ENCODE results near the gene ATP2B3.

The ATP2B3 gene

DNA sequence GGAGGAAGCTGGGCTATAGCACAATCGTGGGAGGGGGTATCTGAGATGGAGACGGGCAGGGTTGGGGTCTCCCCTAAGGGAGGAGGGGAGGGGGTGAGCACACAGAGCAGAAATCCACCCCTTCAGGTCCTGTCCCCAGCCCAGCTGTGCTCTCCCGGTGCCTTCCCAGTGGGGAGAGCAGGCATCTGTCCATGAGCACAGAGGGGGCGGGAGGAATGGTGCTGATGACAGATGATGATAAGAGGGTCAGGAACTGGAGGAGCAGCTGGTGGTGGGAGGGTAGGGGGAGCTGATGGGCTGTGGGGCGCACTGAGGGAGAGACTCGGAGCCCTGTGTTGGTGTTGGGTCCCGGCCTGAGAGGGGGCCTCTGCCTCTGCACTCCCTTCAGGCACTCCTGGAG lies 8.6 kb downstream of the ATP2B3 start:
- Mint-ChIP-seq H3K4me1 (ENCODE audit: low read depth) (no peaks in the 10 kb centered on the region), H3K36me3 (ENCODE audit: low read depth) (no peaks in the 10 kb centered on the region), H3K4me3 (no peak overlapping the region), H3K9me3 (no peaks in the 10 kb centered on the region), H3K27ac (no peak overlapping the region), H3K27me3 (peaks cover 62% of the 10 kb centered on the region)
- no peak for DNase-seq

- no peaks in the 10 kb centered on the region for H3K4me1 Mint-ChIP-seq (ENCODE audit: low read depth)
- H3K36me3 Mint-ChIP-seq (ENCODE audit: low read depth), result no peaks in the 10 kb centered on the region
- peaks cover 60% of the 10 kb centered on the region for H3K27me3 Mint-ChIP-seq
- H3K4me3 Mint-ChIP-seq, result no peak overlapping the region
- no peaks in the 10 kb centered on the region for H3K9me3 Mint-ChIP-seq
- no peak for DNase-seq
- no peak overlapping the region for H3K27ac Mint-ChIP-seq
Measured at GRCh38 chrX:153526801-153527200, 9.4 kb downstream of the ATP2B3 start.

- no peak for DNase-seq
- no peaks in the 10 kb centered on the region for H3K9me3 Mint-ChIP-seq
- H3K4me3 Mint-ChIP-seq, result no peak overlapping the region
- H3K27me3 Mint-ChIP-seq, result peaks cover 56% of the 10 kb centered on the region
- no peaks in the 10 kb centered on the region for H3K4me1 Mint-ChIP-seq (ENCODE audit: low read depth)
- H3K27ac Mint-ChIP-seq, result no peak overlapping the region
- H3K36me3 Mint-ChIP-seq (ENCODE audit: low read depth), result no peaks in the 10 kb centered on the region
Measured at GRCh38 chrX:153527208-153527607, 9.8 kb downstream of the ATP2B3 start.

- no peak for DNase-seq
- no peaks in the 10 kb centered on the region for H3K9me3 Mint-ChIP-seq
- H3K27ac Mint-ChIP-seq, result no peak overlapping the region
- H3K27me3 Mint-ChIP-seq, result peaks cover 43% of the 10 kb centered on the region
- no peaks in the 10 kb centered on the region for H3K4me1 Mint-ChIP-seq (ENCODE audit: low read depth)
- H3K4me3 Mint-ChIP-seq, result no peak overlapping the region
- no peaks in the 10 kb centered on the region for H3K36me3 Mint-ChIP-seq (ENCODE audit: low read depth)
Measured at GRCh38 chrX:153530411-153531129, 13.1 kb downstream of the ATP2B3 start.

DNA sequence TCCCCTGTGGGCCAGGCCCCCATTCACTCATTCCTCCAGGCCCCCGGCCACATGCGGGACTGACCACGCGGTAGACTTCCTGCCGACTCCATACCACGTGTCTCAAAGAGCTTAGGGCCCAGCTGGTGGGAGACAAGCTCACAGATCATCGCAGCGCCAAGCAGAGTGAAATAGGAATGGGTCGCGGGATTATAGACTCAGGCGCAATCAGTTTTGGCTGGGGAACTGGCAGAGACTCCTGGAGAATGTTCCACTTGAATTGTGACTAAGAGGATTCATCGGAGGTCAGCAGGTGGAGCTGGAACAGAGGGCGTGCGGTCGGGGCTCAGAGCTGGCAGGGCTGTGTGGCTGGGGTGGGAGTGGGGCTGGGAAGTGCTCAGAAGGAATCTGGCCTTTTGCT lies 15.6 kb downstream of the ATP2B3 start:
- H3K4me1 Mint-ChIP-seq (ENCODE audit: low read depth), result no peaks in the 10 kb centered on the region
- H3K27ac Mint-ChIP-seq, result no peak overlapping the region
- H3K9me3 Mint-ChIP-seq, result no peaks in the 10 kb centered on the region
- H3K36me3 Mint-ChIP-seq (ENCODE audit: low read depth), result no peaks in the 10 kb centered on the region
- peaks cover 27% of the 10 kb centered on the region for H3K27me3 Mint-ChIP-seq
- H3K4me3 Mint-ChIP-seq, result no peak overlapping the region
- DNase-seq, result no peak

GRCh38 chrX:153537080-153537479 lies 19.6 kb downstream of the ATP2B3 start:
- H3K27me3 Mint-ChIP-seq, result peaks cover 25% of the 10 kb centered on the region
- H3K9me3 Mint-ChIP-seq, result no peaks in the 10 kb centered on the region
- H3K27ac Mint-ChIP-seq, result no peak overlapping the region
- no peaks in the 10 kb centered on the region for H3K36me3 Mint-ChIP-seq (ENCODE audit: low read depth)
- no peak for DNase-seq
- no peak overlapping the region for H3K4me3 Mint-ChIP-seq
- H3K4me1 Mint-ChIP-seq (ENCODE audit: low read depth), result no peaks in the 10 kb centered on the region

DNA sequence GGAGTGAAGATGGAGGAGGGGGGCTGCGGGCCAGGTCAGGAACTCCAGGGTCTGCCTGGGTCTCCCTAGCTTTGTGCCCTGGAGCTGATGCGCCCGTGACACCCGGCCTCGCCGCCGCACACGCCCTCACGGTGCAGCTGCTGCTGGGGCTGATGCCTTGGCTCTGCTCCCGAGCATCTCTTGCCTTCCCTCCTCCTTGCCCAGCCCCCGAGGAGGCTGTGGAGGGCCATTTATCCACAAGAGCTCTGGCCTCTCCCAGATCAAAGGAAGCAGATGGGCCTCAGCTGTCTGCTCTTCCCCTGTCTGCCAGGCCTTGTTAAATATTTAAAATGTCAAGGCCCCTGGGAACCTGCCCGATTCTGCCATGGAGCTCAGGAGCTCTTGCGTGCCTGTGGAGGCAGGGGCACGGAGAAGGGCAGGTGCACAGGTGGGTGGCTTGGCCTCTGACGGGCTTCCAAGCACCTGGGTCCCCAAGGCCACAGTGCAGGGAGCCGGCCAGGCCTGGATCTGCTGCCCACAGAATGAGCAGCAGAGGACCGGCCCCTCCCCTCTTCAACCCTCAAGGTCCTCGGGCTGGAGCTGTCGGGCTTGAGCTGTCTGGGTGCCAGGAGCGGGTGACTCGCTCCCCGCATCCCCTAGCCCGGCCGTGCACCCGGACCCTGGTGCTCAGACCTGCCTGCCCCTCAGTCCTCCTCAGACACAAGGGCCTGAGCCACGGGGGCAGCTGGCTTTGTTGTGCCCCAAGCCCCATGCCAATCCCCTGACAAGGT lies 20.3 kb downstream of the ATP2B3 start:
- H3K27ac Mint-ChIP-seq, result no peak overlapping the region
- DNase-seq, result no peak
- no peak overlapping the region for H3K4me3 Mint-ChIP-seq
- no peaks in the 10 kb centered on the region for H3K9me3 Mint-ChIP-seq
- no peaks in the 10 kb centered on the region for H3K36me3 Mint-ChIP-seq (ENCODE audit: low read depth)
- H3K27me3 Mint-ChIP-seq, result peaks cover 25% of the 10 kb centered on the region
- H3K4me1 Mint-ChIP-seq (ENCODE audit: low read depth), result no peaks in the 10 kb centered on the region

DNA sequence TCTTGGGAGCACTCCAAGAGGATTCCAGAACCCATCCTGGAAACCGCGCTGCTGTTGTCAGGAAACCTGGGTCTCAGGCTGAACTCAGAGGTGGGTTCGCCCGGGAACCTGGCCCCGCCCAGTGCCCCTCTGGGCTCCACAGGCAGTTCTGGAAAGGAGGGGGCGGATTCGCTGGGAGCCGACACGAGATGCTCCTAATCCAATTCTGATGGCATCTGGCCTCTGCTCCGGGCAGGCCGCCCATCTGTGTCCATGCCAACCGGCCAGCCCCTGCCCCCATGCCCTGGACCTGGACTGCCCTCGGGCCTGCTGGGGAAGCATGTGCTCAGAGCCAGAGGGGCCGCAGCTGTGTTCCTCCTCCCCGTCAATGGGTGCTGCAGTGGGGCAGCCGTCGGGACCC lies 21.0 kb downstream of the ATP2B3 start:
- H3K9me3 Mint-ChIP-seq, result no peaks in the 10 kb centered on the region
- H3K27me3 Mint-ChIP-seq, result peaks cover 25% of the 10 kb centered on the region
- no peaks in the 10 kb centered on the region for H3K36me3 Mint-ChIP-seq (ENCODE audit: low read depth)
- no peak overlapping the region for H3K27ac Mint-ChIP-seq
- H3K4me1 Mint-ChIP-seq (ENCODE audit: low read depth), result no peaks in the 10 kb centered on the region
- no peak overlapping the region for H3K4me3 Mint-ChIP-seq
- DNase-seq, result no peak

GRCh38 chrX:153539171-153539978 lies 21.9 kb downstream of the ATP2B3 start:
- no peaks in the 10 kb centered on the region for H3K9me3 Mint-ChIP-seq
- H3K4me3 Mint-ChIP-seq, result no peak overlapping the region
- DNase-seq, result peak; percentile 77
- H3K36me3 Mint-ChIP-seq (ENCODE audit: low read depth), result no peaks in the 10 kb centered on the region
- H3K4me1 Mint-ChIP-seq (ENCODE audit: low read depth), result no peaks in the 10 kb centered on the region
- H3K27me3 Mint-ChIP-seq, result peaks cover 23% of the 10 kb centered on the region
- no peak overlapping the region for H3K27ac Mint-ChIP-seq

- H3K4me3 Mint-ChIP-seq, result no peak overlapping the region
- no peaks in the 10 kb centered on the region for H3K4me1 Mint-ChIP-seq (ENCODE audit: low read depth)
- no peak overlapping the region for H3K27ac Mint-ChIP-seq
- DNase-seq, result no peak
- no peaks in the 10 kb centered on the region for H3K9me3 Mint-ChIP-seq
- no peaks in the 10 kb centered on the region for H3K36me3 Mint-ChIP-seq (ENCODE audit: low read depth)
- peaks cover 24% of the 10 kb centered on the region for H3K27me3 Mint-ChIP-seq
Measured at GRCh38 chrX:153539979-153540358, 22.5 kb downstream of the ATP2B3 start.

DNA sequence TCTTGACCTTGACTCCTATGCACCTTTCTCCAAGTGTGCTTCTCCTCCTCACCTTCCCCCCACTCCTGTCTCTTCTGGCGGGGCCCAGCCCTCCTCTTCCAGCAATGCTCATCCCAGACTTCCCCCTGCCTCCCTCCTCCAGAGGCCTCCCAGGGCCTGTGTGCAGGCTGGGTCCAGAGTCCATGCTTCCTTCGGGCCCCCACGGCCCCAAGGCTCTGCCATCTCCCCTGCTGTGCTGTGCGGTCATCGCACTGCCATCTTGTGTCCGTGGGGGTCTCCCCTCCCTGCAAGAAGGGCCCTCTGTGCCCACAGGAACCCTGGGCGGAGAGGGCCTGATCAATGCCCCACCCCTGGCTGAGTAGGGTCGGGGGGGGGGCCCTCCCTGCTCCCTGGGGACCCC lies 27.3 kb downstream of the ATP2B3 start:
- no peak overlapping the region for H3K4me3 Mint-ChIP-seq
- H3K27ac Mint-ChIP-seq, result no peak overlapping the region
- DNase-seq, result no peak
- H3K27me3 Mint-ChIP-seq, result peaks cover 33% of the 10 kb centered on the region
- H3K9me3 Mint-ChIP-seq, result no peaks in the 10 kb centered on the region
- H3K4me1 Mint-ChIP-seq (ENCODE audit: low read depth), result no peaks in the 10 kb centered on the region
- no peaks in the 10 kb centered on the region for H3K36me3 Mint-ChIP-seq (ENCODE audit: low read depth)

- Mint-ChIP-seq H3K4me3 (no peak overlapping the region), H3K4me1 (ENCODE audit: low read depth) (no peaks in the 10 kb centered on the region), H3K27me3 (peaks cover 18% of the 10 kb centered on the region), H3K27ac (no peak overlapping the region), H3K36me3 (ENCODE audit: low read depth) (no peaks in the 10 kb centered on the region), H3K9me3 (no peaks in the 10 kb centered on the region)
- no peak for DNase-seq
Measured at GRCh38 chrX:153546386-153546785, 28.9 kb downstream of the ATP2B3 start.

DNA sequence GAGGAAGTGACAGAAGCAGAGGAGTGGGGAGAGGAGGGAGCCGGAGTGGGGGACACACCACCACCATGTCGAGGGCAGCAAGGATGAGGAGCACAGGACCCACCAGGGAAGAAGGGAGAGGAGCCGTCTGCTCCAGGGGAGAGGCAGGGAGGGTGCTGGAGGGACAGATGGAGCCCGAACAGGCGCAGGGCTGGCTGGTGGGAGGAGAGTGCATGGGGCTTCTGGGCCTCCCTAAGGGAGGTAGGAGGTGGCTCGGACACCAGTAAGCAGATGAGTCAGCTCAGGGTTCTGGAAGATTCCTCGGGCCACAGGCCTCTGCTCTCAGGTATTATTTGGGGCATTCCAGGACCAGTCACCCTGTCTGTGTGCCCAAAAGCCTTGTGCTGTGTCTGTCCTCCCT lies 29.8 kb downstream of the ATP2B3 start:
- Mint-ChIP-seq H3K9me3 (no peaks in the 10 kb centered on the region), H3K36me3 (ENCODE audit: low read depth) (no peaks in the 10 kb centered on the region), H3K4me3 (no peak overlapping the region), H3K4me1 (ENCODE audit: low read depth) (no peaks in the 10 kb centered on the region), H3K27ac (no peak overlapping the region), H3K27me3 (peaks cover 19% of the 10 kb centered on the region)
- no peak for DNase-seq

DNA sequence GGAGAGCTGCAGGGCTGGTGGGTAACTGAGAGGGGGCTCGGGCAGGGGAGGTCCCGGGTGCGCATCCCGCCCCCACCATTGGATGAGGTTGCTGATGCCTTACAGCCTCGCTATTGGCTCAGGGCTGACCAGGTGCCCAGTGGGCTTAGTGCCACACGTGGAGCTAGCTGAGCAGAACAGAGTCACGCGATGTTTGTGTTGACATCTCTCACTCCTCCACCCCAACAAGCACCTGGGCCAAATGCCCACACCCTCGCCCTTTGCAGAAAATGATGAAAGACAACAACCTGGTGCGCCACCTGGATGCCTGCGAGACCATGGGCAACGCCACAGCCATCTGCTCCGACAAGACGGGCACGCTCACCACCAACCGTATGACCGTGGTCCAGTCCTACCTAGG lies 31.8 kb downstream of the ATP2B3 start:
- Mint-ChIP-seq H3K4me3 (no peak overlapping the region), H3K36me3 (ENCODE audit: low read depth) (no peaks in the 10 kb centered on the region), H3K27ac (no peak overlapping the region), H3K4me1 (ENCODE audit: low read depth) (no peaks in the 10 kb centered on the region), H3K9me3 (no peaks in the 10 kb centered on the region), H3K27me3 (peaks cover 35% of the 10 kb centered on the region)
- DNase-seq, result no peak

DNA sequence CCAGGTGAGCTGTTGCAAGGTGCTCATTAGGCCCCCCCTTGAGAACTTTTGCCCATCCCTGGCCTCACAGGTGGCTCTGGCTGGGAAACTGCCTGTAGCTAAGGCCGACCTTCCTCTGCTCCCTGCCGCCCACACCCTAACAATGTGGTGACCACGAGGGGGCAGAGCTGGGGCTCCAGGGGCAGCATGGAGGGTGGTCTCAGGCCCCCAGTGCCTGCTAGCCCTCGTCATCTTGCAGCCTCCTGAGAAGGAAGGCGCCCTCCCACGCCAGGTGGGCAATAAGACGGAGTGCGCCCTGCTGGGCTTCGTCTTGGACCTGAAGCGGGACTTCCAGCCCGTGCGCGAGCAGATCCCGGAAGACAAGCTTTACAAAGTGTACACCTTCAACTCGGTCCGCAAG lies 32.4 kb downstream of the ATP2B3 start:
- H3K36me3 Mint-ChIP-seq (ENCODE audit: low read depth), result no peaks in the 10 kb centered on the region
- peaks cover 34% of the 10 kb centered on the region for H3K27me3 Mint-ChIP-seq
- H3K4me3 Mint-ChIP-seq, result no peak overlapping the region
- no peaks in the 10 kb centered on the region for H3K9me3 Mint-ChIP-seq
- no peak overlapping the region for H3K27ac Mint-ChIP-seq
- no peaks in the 10 kb centered on the region for H3K4me1 Mint-ChIP-seq (ENCODE audit: low read depth)
- DNase-seq, result no peak
